GM12892 (cell line): ENCODE results near the gene PIK3CB.

ENCODE experiments used
- POLR2A ChIP-seq: IDR thresholded peaks from 2 replicates; pipeline ENCODE4 v1.6.1; 2011; ENCODE audit warnings: low read depth, low read length, control low read depth
- POLR2AphosphoS5 ChIP-seq: IDR thresholded peaks from 2 replicates; pipeline ENCODE4 v1.6.1; 2011; ENCODE audit warnings: low read depth, low read length, control low read depth

GRCh38 chr3:138642927-138643253, 191.8 kb downstream of the PIK3CB start:
- TF ChIP-seq POLR2A (no peak), POLR2AphosphoS5 (no peak)
